GM18909 (cell line): ENCODE data around the gene ILF2.
"Not testable (repeated sequence)": the region's sequence is repeated elsewhere in the genome, so short reads cannot be mapped to it uniquely, and the experiment has no call there.

Source experiments
- ATAC-seq: cut with Tn5 transposase; IDR thresholded peaks from one replicate; pipeline ENCODE4 v1.9.1; 2021; ENCODE audit warnings: mild to moderate bottlenecking; ENCODE audit not compliant: unreplicated experiment, poor library complexity

Gene ILF2

DNA sequence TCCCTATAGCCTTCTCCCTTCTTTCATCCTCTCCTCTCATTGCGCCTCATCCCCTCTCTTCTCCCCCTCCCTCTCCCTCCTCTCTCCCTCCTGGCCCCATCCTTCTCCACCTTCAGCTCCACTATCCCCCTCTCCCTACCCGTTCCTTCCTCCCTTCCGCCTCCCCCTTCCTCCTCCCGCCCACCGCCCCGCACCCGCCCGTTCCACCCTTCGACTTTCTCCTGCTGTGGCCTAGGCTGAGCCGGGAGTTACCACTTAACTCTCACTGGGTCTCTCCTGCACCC lies 9.3 kb upstream of the ILF2 start:
- ATAC-seq = no peak

DNA sequence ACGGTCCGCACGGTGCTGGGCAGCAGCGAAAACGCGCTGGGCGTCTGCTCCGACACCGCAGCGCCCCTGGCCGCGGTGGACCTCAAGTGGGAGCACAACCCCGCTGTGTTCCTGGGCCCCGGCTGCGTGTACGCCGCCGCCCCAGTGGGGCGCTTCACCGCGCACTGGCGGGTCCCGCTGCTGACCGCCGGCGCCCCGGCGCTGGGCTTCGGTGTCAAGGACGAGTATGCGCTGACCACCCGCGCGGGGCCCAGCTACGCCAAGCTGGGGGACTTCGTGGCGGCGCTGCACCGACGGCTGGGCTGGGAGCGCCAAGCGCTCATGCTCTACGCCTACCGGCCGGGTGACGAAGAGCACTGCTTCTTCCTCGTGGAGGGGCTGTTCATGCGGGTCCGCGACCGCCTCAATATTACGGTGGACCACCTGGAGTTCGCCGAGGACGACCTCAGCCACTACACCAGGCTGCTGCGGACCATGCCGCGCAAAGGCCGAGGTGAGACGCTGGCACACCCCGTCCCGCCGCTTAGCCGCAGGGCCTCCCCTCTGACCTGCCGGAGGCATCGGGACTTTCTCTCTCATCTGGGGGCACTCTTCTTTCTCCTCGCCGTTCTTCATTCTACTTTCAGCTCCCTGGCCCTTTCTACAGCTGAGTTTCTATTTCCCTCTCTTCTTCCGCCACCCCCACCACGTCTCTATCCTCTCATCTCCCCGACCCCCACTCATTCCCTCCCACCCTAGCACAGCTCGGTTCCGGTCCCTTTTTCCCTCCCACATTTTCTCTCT lies 8.7 kb upstream of the ILF2 start:
- ATAC-seq = no peak

DNA sequence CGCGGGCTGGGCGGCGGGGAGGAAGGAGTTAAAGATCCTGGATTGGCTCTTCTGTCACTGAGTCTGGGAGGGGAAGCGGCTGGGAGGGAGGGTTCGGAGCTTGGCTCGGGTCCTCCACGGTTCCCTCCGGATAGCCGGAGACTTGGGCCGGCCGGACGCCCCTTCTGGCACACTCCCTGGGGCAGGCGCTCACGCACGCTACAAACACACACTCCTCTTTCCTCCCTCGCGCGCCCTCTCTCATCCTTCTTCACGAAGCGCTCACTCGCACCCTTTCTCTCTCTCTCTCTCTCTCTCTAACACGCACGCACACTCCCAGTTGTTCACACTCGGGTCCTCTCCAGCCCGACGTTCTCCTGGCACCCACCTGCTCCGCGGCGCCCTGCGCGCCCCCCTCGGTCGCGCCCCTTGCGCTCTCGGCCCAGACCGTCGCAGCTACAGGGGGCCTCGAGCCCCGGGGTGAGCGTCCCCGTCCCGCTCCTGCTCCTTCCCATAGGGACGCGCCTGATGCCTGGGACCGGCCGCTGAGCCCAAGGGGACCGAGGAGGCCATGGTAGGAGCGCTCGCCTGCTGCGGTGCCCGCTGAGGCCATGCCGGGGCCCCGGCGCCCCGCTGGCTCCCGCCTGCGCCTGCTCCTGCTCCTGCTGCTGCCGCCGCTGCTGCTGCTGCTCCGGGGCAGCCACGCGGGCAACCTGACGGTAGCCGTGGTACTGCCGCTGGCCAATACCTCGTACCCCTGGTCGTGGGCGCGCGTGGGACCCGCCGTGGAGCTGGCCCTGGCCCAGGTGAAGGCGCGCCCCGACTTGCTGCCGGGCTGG lies 7.9 kb upstream of the ILF2 start, which contains the start of gene NPR1:
TSS of gene NPR1 (plus strand) at position 170 of the 818 bp plus-strand sequence. CDS start at position 591, 421 bp downstream.
- no peak for ATAC-seq

DNA sequence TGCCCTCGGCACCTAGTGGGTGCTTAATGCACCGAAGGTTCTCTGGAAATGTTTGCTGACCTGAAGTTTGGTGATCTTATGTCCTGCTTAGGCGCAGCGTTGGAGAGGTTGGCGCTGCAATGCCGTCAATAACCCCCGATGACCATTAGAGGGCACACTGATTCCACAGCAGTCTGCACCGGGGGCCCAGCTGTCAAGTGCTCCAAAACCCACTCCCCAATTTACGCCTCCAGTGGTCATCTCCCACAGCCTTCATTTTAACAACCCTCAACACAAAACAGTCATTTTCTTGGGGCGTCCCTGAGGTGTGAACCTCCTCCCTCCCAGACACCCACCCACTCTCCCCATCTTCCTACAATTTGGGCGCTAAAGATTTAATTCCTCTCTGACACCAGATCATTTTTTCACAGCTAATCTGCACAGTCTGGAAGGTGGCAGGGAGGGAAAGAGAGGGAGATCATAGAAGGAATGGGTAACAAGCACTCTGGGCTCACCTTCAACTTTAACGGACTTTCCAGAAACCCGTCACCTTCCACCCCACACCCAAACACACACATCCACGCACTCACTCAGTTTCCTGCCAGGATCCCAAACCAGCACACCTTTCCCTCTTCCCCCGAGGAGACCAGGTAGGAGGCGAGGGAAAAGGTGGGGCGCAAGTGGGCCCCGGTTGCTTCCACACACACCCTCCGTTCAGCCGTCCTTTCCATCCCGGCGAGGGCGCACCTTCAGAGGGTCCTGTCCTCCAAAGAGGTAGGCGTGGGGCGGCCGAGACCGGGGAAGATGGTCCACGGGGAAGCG lies 7.1 kb upstream of the ILF2 start:
- ATAC-seq = no peak

DNA sequence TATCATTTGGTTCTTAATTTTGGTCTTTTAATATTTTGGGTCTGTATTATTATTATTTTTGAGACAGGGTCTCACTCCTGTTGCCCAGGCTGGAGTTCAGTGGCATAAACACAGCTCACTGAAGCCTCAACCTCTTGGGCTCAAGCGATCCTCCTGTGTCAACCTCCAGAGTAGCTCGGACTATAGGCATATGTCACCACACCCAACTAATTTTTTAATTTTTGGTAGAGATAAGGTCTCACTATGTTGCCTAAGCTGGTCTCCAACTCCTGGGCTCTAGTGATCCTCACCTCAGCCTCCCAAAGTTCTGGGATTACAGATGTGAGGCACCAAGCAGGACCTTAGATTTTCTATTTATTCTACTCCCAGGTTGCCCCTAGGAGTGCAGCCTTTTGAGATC lies 2.7 kb upstream of the ILF2 start:
- ATAC-seq = no peak

DNA sequence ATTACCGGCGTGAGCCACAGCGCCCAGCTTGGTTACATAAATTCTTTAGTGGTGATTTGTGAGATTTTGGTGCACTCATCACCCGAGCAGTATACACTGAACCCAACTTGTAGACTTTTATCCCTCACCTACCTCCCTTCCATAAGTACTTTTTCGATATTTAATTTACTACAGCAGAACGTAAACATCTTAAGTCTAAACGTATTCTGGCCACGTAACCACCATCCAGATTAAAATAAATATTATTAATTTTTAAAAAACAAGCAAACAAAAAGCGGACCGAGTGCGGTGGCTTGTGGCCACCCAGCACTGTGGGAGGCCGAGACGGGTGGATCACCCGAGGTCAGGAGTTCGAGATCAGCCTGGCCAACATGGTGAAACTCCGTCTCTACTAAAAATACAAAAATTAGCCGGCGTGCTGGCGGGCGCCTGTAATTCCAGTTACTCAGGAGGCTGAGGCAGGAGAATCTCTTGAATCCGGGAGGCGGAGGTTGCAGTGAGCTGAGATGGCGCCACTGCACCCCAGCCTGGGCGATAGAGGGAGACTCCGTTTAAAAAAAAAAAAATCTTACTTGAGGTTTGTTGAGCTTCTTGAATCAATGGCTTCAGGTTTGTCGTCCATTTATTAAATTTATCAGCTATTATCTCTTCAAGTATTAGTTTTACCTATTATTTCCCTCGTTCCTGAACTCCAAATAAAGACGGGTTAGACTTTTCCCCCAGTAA lies 998 bp upstream of the ILF2 start:
- peak; percentile 9 for ATAC-seq

DNA sequence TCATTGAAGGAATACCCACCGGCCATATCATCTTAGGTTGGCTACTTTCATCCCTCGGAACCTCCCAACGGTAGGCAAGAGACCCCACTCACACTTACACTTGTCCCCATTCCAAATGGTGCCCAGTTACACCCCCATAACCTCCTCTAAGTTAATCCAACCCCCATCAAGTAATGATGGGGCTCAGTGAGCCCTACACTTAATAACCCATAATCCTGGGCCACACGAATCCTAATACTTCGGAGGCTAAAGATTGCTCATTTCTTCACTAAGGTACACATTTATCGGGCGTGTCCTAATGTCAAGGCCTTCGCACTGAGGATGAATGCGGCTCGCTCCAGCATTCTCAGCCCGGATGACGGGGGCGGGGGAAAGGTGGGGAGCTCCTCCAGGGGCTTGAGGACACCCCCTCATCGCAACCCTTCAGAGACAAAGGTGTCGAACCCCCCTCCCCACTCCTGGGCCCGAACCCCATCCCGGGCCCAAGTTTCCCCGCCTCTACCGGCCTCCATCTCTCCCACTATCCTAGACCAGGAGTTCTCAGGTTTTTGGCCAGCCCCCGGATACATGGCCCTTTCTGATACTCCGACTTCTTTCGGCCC lies 435 bp downstream of the ILF2 start:
- ATAC-seq = no peak

DNA sequence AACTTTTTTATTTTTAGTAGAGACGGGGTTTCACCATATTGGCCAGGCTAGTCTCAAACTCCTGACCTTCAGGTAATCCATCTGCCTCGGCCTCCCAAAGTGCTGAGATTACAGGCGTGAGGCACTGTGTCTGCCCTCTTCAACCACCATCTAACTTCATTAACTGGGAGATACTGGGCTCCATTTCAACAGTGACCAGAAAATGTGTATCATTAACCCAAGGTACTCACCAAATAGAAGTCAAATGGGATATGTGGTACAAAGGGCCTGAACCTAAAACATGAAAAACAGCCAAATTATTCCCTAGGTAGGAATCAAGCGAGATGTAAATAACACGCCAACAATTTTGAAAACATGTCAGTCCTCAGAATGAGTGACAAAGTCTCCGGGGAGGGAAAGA lies 1.2 kb downstream of the ILF2 start:
- ATAC-seq = no peak

DNA sequence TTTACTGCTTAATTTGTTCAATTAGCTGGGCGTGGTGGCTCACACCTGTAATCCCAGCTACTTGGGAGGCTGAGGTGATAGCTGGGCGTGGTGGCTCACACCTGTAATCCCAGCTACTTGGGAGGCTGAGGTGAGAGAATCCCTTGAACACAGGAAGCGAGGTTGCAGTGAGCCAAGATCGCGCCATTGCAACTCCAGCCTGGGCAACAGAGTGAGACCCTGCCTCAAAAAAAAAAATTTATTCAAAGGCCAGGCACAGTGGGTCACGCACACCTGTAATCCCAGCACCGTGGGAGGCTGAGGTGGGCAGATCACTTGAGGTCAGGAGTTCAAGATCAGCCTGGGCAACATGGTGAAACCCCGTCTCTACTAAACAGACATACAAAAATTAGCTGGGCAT lies 2.1 kb downstream of the ILF2 start:
- ATAC-seq = not testable (repeated sequence)

DNA sequence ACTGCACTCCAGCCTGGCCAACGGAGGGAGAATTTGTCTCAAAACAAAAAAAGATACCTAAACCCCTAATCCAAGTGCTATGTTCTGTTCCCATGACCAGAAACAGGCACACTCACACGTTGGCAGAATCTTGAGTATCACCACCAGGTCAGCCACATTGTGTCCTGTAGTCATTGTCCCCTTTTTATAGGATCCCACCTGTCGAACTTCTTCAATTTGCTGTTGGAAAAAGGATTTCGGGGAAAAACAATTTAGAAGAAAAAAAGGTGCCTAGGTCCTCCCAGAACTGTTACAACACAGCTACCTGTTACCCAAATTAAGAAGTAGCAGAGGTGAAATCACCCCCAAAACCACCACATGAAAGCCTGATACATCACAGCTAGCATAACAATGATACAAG lies 3.4 kb downstream of the ILF2 start:
- no peak for ATAC-seq

DNA sequence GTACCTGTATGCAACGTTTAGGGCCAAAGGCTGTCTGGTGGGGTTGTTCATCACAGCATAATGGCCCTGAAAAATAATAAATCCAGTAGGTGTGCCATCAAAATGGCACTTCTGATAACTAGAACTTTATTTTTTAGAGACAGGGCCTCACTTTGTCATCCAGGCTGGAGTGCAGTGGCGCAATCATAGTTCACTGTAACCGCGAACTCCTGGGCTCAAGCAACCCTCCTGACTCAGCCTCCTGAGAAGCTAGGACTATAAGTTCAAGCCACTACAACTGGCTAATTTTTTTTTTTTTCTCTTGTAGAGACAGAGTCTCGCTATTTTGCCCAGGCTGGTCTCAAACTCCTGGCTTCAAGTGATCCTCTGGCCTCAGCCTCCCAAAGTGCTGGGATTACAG lies 7.6 kb downstream of the ILF2 start:
- no peak for ATAC-seq

DNA sequence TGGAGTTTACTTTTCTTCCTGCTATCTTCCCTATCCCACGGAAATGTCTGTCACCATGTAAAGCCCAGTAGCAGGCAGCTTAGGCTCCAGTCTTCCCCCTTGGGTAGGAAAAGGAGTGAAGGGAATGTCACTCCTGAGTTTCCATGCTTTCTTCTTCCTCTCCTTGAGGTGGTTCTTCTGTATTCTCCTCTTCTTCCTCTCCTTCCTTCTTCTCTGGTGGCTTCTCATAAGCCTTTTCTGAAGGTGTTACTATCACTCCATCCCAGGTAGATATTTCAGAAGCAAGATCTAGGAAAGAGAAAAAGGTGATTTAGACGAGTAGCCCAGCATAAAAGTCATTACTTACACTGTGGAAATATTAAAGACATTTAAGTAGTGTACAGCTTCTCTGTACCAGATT lies 8.5 kb downstream of the ILF2 start:
- no peak for ATAC-seq

DNA sequence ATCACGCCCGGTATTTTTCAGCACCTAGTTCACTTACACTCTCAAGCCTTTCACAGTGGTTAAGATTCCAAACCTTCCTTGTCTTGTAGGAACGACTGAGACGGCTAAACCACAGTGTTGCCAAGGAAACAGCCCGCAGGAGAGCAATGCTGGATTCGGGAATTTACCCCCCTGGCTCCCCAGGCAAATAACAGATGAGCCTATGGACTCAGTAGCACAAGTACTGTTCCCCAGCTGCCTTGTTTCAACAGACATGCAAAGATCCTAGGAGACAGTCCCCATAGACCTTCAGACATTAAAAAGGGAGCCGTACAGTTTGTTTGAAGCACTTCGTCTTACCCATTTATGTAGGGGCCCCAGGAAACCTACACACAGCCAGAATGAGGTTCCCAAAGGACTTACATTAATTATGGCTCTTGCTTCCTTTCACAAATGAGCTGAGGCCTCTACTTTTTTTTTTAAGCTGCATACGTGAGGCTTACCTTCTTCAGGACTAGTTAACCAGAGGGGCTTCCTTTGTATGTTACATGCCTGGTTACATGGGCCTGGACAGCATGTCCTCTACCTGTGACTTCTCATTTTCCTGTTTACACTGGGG lies 9.6 kb downstream of the ILF2 start:
- no peak for ATAC-seq

DNA sequence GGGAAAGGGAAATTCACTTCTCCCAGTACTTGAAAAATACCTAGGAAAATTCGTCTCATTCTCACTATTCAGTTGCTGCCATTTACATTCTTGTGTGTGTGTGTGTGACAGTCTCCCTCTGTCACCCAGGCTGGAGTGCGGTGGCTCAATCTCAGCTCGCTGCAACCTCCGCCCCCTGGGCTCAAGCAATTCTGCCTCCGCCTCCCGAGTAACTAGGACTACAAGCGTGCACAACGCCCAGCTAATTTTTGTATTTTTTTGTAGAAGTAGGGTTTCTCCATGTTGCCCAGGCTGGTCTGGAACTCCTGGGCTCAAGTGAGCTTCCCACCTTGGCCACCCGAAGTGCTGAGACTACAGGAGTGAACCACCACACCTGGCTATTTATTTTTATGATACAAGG lies 11.1 kb downstream of the ILF2 start:
- no peak for ATAC-seq

DNA sequence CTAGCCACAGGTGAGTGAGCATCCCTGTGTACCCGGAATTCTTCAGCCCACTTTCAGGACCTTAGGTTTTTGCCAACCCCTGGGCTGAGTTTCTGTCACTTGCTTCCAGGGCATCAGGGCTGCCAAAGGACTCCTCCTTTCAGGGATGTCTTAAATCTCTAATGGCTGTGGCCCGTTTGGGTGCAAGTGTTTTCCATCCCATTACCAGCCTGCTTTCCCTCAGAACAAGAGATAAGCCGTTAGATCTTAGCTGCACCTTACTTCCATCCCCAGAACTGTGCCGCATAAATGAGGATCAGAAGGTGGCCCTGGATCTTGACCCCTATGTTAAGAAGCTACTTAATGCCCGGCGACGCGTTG lies 11.6 kb downstream of the ILF2 start:
- no peak for ATAC-seq

DNA sequence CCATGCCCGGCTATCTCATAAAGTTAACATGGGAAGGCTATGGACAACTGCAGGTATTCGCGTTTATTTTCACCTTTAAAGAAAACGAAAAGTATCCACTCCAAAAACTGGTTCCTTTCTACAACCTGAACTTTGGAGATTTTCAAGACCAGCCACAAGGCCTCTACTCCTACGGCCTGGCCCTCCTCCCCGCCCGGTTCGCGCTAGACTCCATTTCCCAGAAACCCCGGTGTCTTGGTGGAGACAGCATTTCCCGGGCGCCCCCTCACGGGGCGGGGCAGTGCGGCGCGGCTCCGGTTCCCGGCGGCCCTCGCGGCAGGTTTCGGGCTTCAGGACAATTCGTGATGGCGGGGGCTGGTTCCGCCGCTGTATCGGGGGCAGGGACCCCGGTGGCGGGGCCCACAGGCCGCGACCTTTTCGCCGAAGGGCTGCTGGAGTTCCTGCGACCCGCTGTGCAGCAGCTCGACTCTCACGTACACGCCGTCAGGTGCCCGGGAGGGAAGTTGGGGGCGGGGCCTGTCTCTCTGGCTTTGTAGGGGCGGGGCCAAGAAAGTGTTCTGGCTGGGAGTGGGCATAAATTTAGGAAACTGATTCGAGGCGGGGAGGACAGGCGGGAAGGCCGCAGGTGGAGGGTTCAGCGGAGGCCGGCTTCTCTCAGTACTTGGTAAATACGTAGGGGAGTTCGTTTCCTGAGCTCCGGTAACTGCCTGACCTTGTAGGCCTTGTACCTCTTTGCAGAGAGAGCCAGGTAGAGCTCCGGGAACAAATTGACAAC lies 12.2 kb downstream of the ILF2 start, which contains the start of gene SNAPIN:
TSS of gene SNAPIN (plus strand) at position 304 of the 775 bp plus-strand sequence. CDS start at position 345, 41 bp downstream.
- ATAC-seq = peak; percentile 89

DNA sequence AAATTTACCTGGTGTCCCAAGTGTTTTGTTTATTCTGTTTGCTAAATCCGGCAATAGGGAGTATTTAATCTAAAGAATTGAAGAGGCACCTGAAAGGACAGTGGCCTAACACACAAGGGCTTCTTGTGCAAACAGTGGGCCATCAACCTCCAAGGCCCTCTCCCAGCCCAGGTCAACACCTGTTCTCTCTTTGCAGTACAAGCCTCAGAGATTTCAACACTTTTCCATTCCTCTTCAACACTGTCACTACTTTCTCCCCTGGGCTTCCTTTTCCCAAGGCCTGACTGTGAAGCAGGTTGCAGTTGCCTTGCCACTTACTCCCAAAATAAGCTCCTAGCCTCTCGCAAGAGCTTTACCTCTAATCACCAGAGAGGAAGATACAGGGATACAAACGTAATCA lies 15.5 kb downstream of the ILF2 start:
- no peak for ATAC-seq

DNA sequence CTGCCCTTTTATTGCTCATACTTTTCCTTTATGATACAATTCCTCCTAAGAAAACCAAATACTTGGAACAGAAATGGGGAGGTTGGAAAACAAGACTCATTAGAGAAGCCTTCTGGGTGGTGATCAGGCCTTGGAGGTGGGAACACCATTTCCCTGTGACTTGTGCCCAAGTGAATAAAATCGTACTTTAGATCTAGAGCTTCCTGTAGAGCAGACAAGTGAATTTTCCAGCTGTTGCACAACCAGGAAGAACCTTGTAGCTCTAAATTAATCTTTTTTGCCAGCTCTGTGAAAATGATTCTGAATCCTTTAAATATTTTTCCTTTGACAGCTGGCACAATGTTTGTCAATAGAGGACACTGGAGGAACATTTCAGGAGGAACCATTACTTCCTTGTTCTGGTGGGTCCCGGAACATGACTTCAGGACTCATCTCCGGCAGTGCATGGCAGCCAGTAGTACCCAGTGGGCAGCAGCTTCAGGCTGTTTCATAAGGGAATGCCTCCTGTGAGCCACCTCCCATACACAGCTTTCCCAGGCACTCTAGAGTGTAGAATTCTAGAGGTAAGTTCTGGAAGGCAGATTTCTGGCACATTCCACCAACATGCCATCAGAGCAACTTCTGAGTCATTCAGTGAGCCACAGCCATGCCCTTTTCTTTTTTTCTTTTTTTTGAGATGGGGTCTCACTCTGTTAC lies 17.8 kb downstream of the ILF2 start:
- ATAC-seq = no peak
